GM23338 (cell line): ENCODE data around the gene TRAPPC12. TPM values are rescaled to one million over a fixed set of nuclear protein-coding genes. Genes with fewer than 3 reads are reported as not detected.

Experiments
- ATAC-seq: fragments of 200-7000 bp; cut with Tn5 transposase; 3 replicates; pipeline ENCODE4 v1.9.1; 2020
- DNase-seq: peaks from one replicate; pipeline ENCODE4 v3.0.0-alpha.2; 2015; ENCODE audit warnings: low spot score
- H2AFZ ChIP-seq: fragments of 200-600 bp; sonication (generic); 2 replicates; pipeline ENCODE4 v1.8.0; 2016; ENCODE audit warnings: antibody characterized with exemption, mild to moderate bottlenecking, moderate library complexity
- H3F3A ChIP-seq: fragments of 200-600 bp; sonication (generic); replicated peaks from 2 replicates; pipeline ENCODE4 v1.8.0; 2017; ENCODE audit warnings: antibody characterized with exemption, mixed run types, low read depth
- H3K27ac ChIP-seq: fragments of 200-600 bp; sonication (generic); 2 replicates; pipeline ENCODE4 v1.6.1; 2016; ENCODE audit warnings: low read depth
- H3K27me3 ChIP-seq: fragments of 200-600 bp; sonication (generic); 2 replicates; pipeline ENCODE4 v1.8.0; 2016; ENCODE audit warnings: mild to moderate bottlenecking, mixed run types, moderate library complexity; ENCODE audit not compliant: insufficient read depth
- H3K36me3 ChIP-seq: fragments of 200-600 bp; sonication (generic); 2 replicates; pipeline ENCODE4 v1.8.0; 2016; ENCODE audit warnings: mild to moderate bottlenecking; ENCODE audit not compliant: insufficient read depth
- H3K4me1 ChIP-seq: fragments of 200-600 bp; sonication (generic); 2 replicates; pipeline ENCODE4 v1.8.0; 2016; ENCODE audit warnings: mild to moderate bottlenecking, moderate library complexity; ENCODE audit not compliant: insufficient read depth
- H3K4me2 ChIP-seq: fragments of 200-600 bp; sonication (generic); 2 replicates; pipeline ENCODE4 v1.7.1; 2017; ENCODE audit warnings: mixed run types
- H3K4me3 ChIP-seq: fragments of 200-600 bp; sonication (generic); 2 replicates; pipeline ENCODE4 v1.6.1; 2016; ENCODE audit warnings: mixed run types
- H3K79me2 ChIP-seq: fragments of 200-600 bp; sonication (generic); replicated peaks from 2 replicates; pipeline ENCODE4 v1.8.0; 2017; ENCODE audit warnings: mild to moderate bottlenecking; ENCODE audit not compliant: insufficient read depth
- H3K9me2 ChIP-seq: fragments of 200-600 bp; sonication (generic); 2 replicates; pipeline ENCODE4 v1.8.0; 2017; ENCODE audit not compliant: insufficient read depth
- H4K20me1 ChIP-seq: fragments of 200-600 bp; sonication (generic); replicated peaks from 2 replicates; pipeline ENCODE4 v1.8.0; 2017; ENCODE audit warnings: mild to moderate bottlenecking; ENCODE audit not compliant: insufficient read depth
- H3K27ac Mint-ChIP-seq: 2 replicates; pipeline ENCODE4 v1.8.0; 2020; ENCODE audit warnings: inconsistent platforms, mild to moderate bottlenecking, moderate library complexity, mixed read lengths
- H3K27me3 Mint-ChIP-seq: 3 replicates; pipeline ENCODE4 v1.8.0; 2022; ENCODE audit warnings: low read depth, mild to moderate bottlenecking, moderate library complexity, mixed read lengths, inconsistent platforms; ENCODE audit not compliant: insufficient read depth, poor library complexity
- H3K36me3 Mint-ChIP-seq: 3 replicates; pipeline ENCODE4 v1.8.0; 2021; ENCODE audit warnings: low read depth, mild to moderate bottlenecking, inconsistent platforms, moderate library complexity, mixed read lengths
- H3K4me1 Mint-ChIP-seq: 3 replicates; pipeline ENCODE4 v1.8.0; 2020; ENCODE audit warnings: mild to moderate bottlenecking, inconsistent platforms, mixed read lengths
- H3K4me3 Mint-ChIP-seq: 3 replicates; pipeline ENCODE4 v1.8.0; 2021; ENCODE audit warnings: moderate library complexity, mild to moderate bottlenecking, inconsistent platforms, mixed read lengths
- H3K9me3 Mint-ChIP-seq: 3 replicates; pipeline ENCODE4 v1.8.0; 2020; ENCODE audit warnings: moderate library complexity, mild to moderate bottlenecking, inconsistent platforms, mixed read lengths
- CREB1 ChIP-seq: fragments of 250-450 bp; sonication (Bioruptor Pico); IDR thresholded peaks from 2 replicates; pipeline ENCODE4 v1.5.0; 2020; ENCODE audit warnings: low read depth, mild to moderate bottlenecking, moderate library complexity
- CTCF ChIP-seq, 2 experiments: fragments of 200-600 bp in 1 of 2; sonication (generic) in 1 of 2; conservative IDR thresholded peaks; 2 replicates each; pipeline versions ENCODE4 v1.5.1 to v1.6.1; 2016 to 2017; ENCODE audit warnings: antibody characterized with exemption in 2 of 2, low read depth in 2 of 2, mild to moderate bottlenecking in 2 of 2, moderate library complexity in 1 of 2
- ETS1 ChIP-seq: IDR thresholded peaks from 2 replicates; pipeline ENCODE4 v1.6.1; 2016; ENCODE audit warnings: antibody characterized with exemption
- EZH2 ChIP-seq: fragments of 200-600 bp; sonication (generic); IDR thresholded peaks from one replicate; pipeline ENCODE4 v1.8.0; 2017; ENCODE audit warnings: antibody characterized with exemption, mild to moderate bottlenecking, low read depth; ENCODE audit not compliant: unreplicated experiment
- EZH2phosphoT487 ChIP-seq: fragments of 200-600 bp; sonication (generic); IDR thresholded peaks from one replicate; pipeline ENCODE4 v1.8.1; 2018; ENCODE audit warnings: antibody characterized with exemption; ENCODE audit not compliant: unreplicated experiment
- JUNB ChIP-seq: IDR thresholded peaks from one replicate; pipeline ENCODE4 v1.6.1; 2016; ENCODE audit warnings: antibody characterized with exemption; ENCODE audit not compliant: unreplicated experiment
- NANOG ChIP-seq: IDR thresholded peaks from 2 replicates; pipeline ENCODE4 v1.6.1; 2016; ENCODE audit warnings: antibody characterized with exemption, borderline replicate concordance
- POLR2AphosphoS5 ChIP-seq: IDR thresholded peaks from 2 replicates; pipeline ENCODE4 v1.6.1; 2016; ENCODE audit warnings: antibody characterized with exemption, low read depth
- REST ChIP-seq: IDR thresholded peaks from one replicate; pipeline ENCODE4 v1.6.1; 2018; ENCODE audit warnings: antibody characterized with exemption; ENCODE audit not compliant: unreplicated experiment
- STAT1 ChIP-seq: IDR thresholded peaks from one replicate; pipeline ENCODE4 v1.6.1; 2016; ENCODE audit warnings: antibody characterized with exemption; ENCODE audit not compliant: unreplicated experiment
- ZNF114 ChIP-seq: fragments of 250-450 bp; sonication (Bioruptor Pico); IDR thresholded peaks from 2 replicates; pipeline ENCODE4 v1.5.0; 2020; ENCODE audit warnings: mild to moderate bottlenecking, moderate library complexity
- ZNF331 ChIP-seq: fragments of 250-450 bp; sonication (Bioruptor Pico); IDR thresholded peaks from 2 replicates; pipeline ENCODE4 v1.5.0; 2020; ENCODE audit warnings: low read depth, mild to moderate bottlenecking, moderate library complexity
- ZNF462 ChIP-seq: fragments of 250-450 bp; sonication (Bioruptor Pico); IDR thresholded peaks from 2 replicates; pipeline ENCODE4 v1.5.0; 2020; ENCODE audit warnings: mild to moderate bottlenecking, moderate library complexity
- polyA plus RNA-seq: library from polyadenylated mRNA; unstranded; fragments of >200 nt; fragmentation: Nextera tagmentation; extraction: Ambion mirVana; gene quantifications from 2 replicates; pipeline ENCODE4 v1.2.1, GENCODE V29; 2016
- total RNA-seq: library from RNA; depleted of rRNA; stranded (reverse); fragments of >200 nt; shearing (Covaris generic); gene quantifications from 2 replicates; pipeline ENCODE4 v1.2.3, GENCODE V29; 2014

Gene TRAPPC12
- total and polyA plus RNA-seq, 2 experiments from 2014 or later: 48.9 to 57.7 TPM

GRCh38 chr2:3440477-3440876 is 61.0 kb downstream of the TRAPPC12 start:
- H3K27ac Mint-ChIP-seq: no peak overlapping the region
- H3K4me1 ChIP-seq: no peaks in the 10 kb centered on the region
- ATAC-seq: no peak
- H3F3A ChIP-seq: no peaks in the 10 kb centered on the region
- H3K4me1 Mint-ChIP-seq: peaks cover under 1% of the 10 kb centered on the region; the same call in 2 of the 3 replicates
- no peaks in the 10 kb centered on the region for H3K79me2 ChIP-seq
- no peaks in the 10 kb centered on the region for H3K27me3 Mint-ChIP-seq
- H3K9me3 Mint-ChIP-seq: no peaks in the 10 kb centered on the region
- peaks cover 3% of the 10 kb centered on the region; the same call in 1 of the 2 replicates for H4K20me1 ChIP-seq
- H3K4me3 ChIP-seq: no peak overlapping the region
- no peak overlapping the region for H3K4me3 Mint-ChIP-seq
- no peaks in the 10 kb centered on the region for H3K36me3 ChIP-seq
- no peaks in the 10 kb centered on the region for H3K9me2 ChIP-seq
- no peak overlapping the region for H3K27ac ChIP-seq
- DNase-seq: no peak
- H3K4me2 ChIP-seq: no peak overlapping the region
- H2AFZ ChIP-seq: no peak overlapping the region
- H3K36me3 Mint-ChIP-seq: peaks cover 11% of the 10 kb centered on the region; the same call in 2 of the 3 replicates
- no peaks in the 10 kb centered on the region for H3K27me3 ChIP-seq
- TF ChIP-seq ZNF331 (CRISPR knock-in tag) (no peak), POLR2AphosphoS5 (no peak), EZH2 (no peak), STAT1 (no peak), ZNF114 (CRISPR knock-in tag) (no peak), CREB1 (no peak), ETS1 (no peak), JUNB (no peak), NANOG (no peak), CTCF (conservative IDR thresholded peaks at IDR 0.05; ENCODE audit: low read depth in 2 of 2) (no peak), EZH2phosphoT487 (no peak), REST (no peak), ZNF462 (CRISPR knock-in tag) (no peak)
